K562 (cell line): ENCODE measurements around the gene PRSS12. TPM values are rescaled to one million over a fixed set of nuclear protein-coding genes. Genes with fewer than 3 reads are reported as not detected.

ENCODE experiments used
- ATAC-seq: fragments of 200-7000 bp; cut with Tn5 transposase; 3 replicates; pipeline ENCODE4 v1.9.1; 2020; ENCODE audit warnings: moderate library complexity
- BruUV-seq: library from RNA; stranded (reverse); fragments of 400-500 nt; replicated peaks from 2 replicates; lab custom pipeline; 2021; lab: Mats Ljungman, UMichigan
- CTCF ChIA-PET: fragments of 300-600 bp; formaldehyde crosslinking; extraction: SDS; loops from one replicate; lab custom pipeline; 2021; ENCODE audit warnings: low intra/inter-chr PET ratio; lab: Yijun Ruan, JAX
- POLR2A ChIA-PET: fragments of 300-600, 350-650 bp; sonication (Branson Sonifier 250); formaldehyde crosslinking; extraction: SDS; loops from one replicate; lab custom pipeline; 2021; ENCODE audit warnings: antibody characterized with exemption, inconsistent platforms; lab: Yijun Ruan, JAX
- DNase-seq, 4 experiments: peaks; one replicate each; pipeline versions ENCODE4 v3.0.0 to v3.0.0-alpha.2; 2011 to 2018; ENCODE audit warnings: low spot score in 3 of 4, mixed read lengths in 3 of 4; ENCODE audit errors: extremely low read depth in 1 of 4
- FAIRE-seq: peaks from 2 replicates; lab custom pipeline; 2011; peaks lifted over from hg19 to GRCh38; lab: Jason Lieb, UNC
- H2AFZ ChIP-seq: 2 replicates; pipeline ENCODE4 v1.6.0; 2011; ENCODE audit warnings: low read depth, low read length, control low read depth, inconsistent platforms
- H3K27ac ChIP-seq: fragments of 200-600 bp; 3 replicates; pipeline ENCODE4 v1.8.0; 2011; ENCODE audit warnings: low read depth, mild to moderate bottlenecking, control low read depth, inconsistent platforms, low read length, moderate library complexity, mixed read lengths; ENCODE audit errors: extremely low read depth
- H3K27me3 ChIP-seq, 2 experiments: fragments of 300-600 bp in 1 of 2; 2 replicates in 1 of 2; 3 replicates in 1 of 2; pipeline versions ENCODE4 v1.6.0 to v1.8.0; 2011; ENCODE audit warnings: inconsistent platforms in 2 of 2, low read length in 2 of 2, mild to moderate bottlenecking in 1 of 2, mixed read lengths in 1 of 2, moderate library complexity in 1 of 2; ENCODE audit not compliant: control insufficient read depth in 2 of 2, insufficient read depth in 2 of 2
- H3K36me3 ChIP-seq: fragments of 300-600 bp; 3 replicates; pipeline ENCODE4 v1.8.0; 2011; ENCODE audit warnings: mild to moderate bottlenecking, low read length, inconsistent platforms; ENCODE audit not compliant: control insufficient read depth, insufficient read depth
- H3K4me1 ChIP-seq, 2 experiments: fragments of 200-600 bp in 1 of 2; replicated peaks in 1 of 2; 2 replicates in 1 of 2; 3 replicates in 1 of 2; pipeline versions ENCODE4 v1.5.1 to v1.8.0; 2011; ENCODE audit warnings: inconsistent platforms in 2 of 2, low read length in 2 of 2, mild to moderate bottlenecking in 1 of 2, mixed read lengths in 1 of 2, moderate library complexity in 1 of 2; ENCODE audit not compliant: control insufficient read depth in 2 of 2, insufficient read depth in 2 of 2
- H3K4me2 ChIP-seq: 2 replicates; pipeline ENCODE4 v1.6.1; 2011; ENCODE audit warnings: low read length, control low read depth, inconsistent platforms, mixed read lengths; ENCODE audit not compliant: insufficient read depth
- H3K4me3 ChIP-seq: fragments of 200-600 bp; sonication (generic), shearing (Covaris generic); 2 replicates; pipeline ENCODE4 v1.5.1; 2016; ENCODE audit warnings: control low read depth, inconsistent platforms
- H3K79me2 ChIP-seq: fragments of 200-600 bp; 3 replicates; pipeline ENCODE4 v1.8.0; 2011; ENCODE audit warnings: low read length, inconsistent platforms; ENCODE audit not compliant: control insufficient read depth, insufficient read depth
- H3K9ac ChIP-seq, 2 experiments: 2 replicates each; pipeline versions ENCODE4 v1.6.0 to v1.6.1; 2011; ENCODE audit warnings: low read depth in 2 of 2, low read length in 2 of 2, control low read depth in 1 of 2, inconsistent platforms in 1 of 2, mild to moderate bottlenecking in 1 of 2, mixed read lengths in 1 of 2; ENCODE audit not compliant: insufficient read depth in 1 of 2
- H3K9me1 ChIP-seq: one replicate; pipeline ENCODE4 v1.6.0; 2011; ENCODE audit warnings: inconsistent platforms, mild to moderate bottlenecking, low read length, moderate library complexity; ENCODE audit not compliant: control insufficient read depth, insufficient read depth
- H3K9me3 ChIP-seq: replicated peaks from 2 replicates; pipeline ENCODE4 v1.5.1; 2011; ENCODE audit warnings: low read depth, low read length, inconsistent platforms; ENCODE audit not compliant: control insufficient read depth, insufficient read depth
- H4K20me1 ChIP-seq: replicated peaks from 2 replicates; pipeline ENCODE4 v1.6.1; 2011; ENCODE audit warnings: low read length, inconsistent platforms, mixed read lengths; ENCODE audit not compliant: control insufficient read depth, insufficient read depth
- CBX1 ChIP-seq: sonication (generic); IDR thresholded peaks from 2 replicates; pipeline ENCODE4 v1.6.1; 2016; ENCODE audit warnings: antibody characterized with exemption, low read depth, mild to moderate bottlenecking
- ETS2 ChIP-seq: IDR thresholded peaks from 2 replicates; pipeline ENCODE4 v1.6.1; 2016; ENCODE audit warnings: borderline replicate concordance, missing genetic modification characterization, mild to moderate bottlenecking, moderate library complexity, missing compliant biosample characterization; ENCODE audit not compliant: poor library complexity, severe bottlenecking
- FOXM1 ChIP-seq, 2 experiments: fragments of 450-650 bp in 1 of 2; sonication (generic) in 1 of 2; formaldehyde crosslinking in 1 of 2; IDR thresholded peaks; 2 replicates each; pipeline versions ENCODE4 v1.6.1 to v1.9.0; 2017 to 2022; ENCODE audit warnings: low read depth in 2 of 2, mild to moderate bottlenecking in 2 of 2, missing genetic modification reagents in 1 of 2, moderate library complexity in 1 of 2
- GATAD2A ChIP-seq: fragments of 450-650 bp; IDR thresholded peaks from 2 replicates; pipeline ENCODE4 v1.6.1; 2017
- HOXB6 ChIP-seq: fragments of 250-450 bp; sonication (Bioruptor Pico); IDR thresholded peaks from 2 replicates; pipeline ENCODE4 v1.5.1; 2022; ENCODE audit warnings: mild to moderate bottlenecking, borderline replicate concordance
- RBM14 ChIP-seq: fragments of 200-400 bp; formaldehyde crosslinking; IDR thresholded peaks from 2 replicates; pipeline ENCODE4 v1.6.1; 2018; ENCODE audit warnings: low read depth, mild to moderate bottlenecking, low read length, moderate library complexity, borderline replicate concordance; ENCODE audit not compliant: insufficient read depth
- RBM17 ChIP-seq: fragments of 200-400 bp; formaldehyde crosslinking; IDR thresholded peaks from 2 replicates; pipeline ENCODE4 v1.6.1; 2017; ENCODE audit warnings: low read depth, mild to moderate bottlenecking, low read length, borderline replicate concordance
- RBM34 ChIP-seq: fragments of 200-400 bp; formaldehyde crosslinking; IDR thresholded peaks from 2 replicates; pipeline ENCODE4 v1.6.1; 2018; ENCODE audit warnings: low read length, borderline replicate concordance; ENCODE audit not compliant: insufficient read depth
- RFX1 ChIP-seq: fragments of 450-650 bp; IDR thresholded peaks from 2 replicates; pipeline ENCODE4 v1.6.1; 2016; ENCODE audit warnings: mild to moderate bottlenecking, moderate library complexity
- ZBTB5 ChIP-seq: fragments of 450-650 bp; IDR thresholded peaks from 2 replicates; pipeline ENCODE4 v1.6.1; 2017; ENCODE audit warnings: antibody characterized with exemption
- WGBS: fragments of 100-300 bp; shearing (Covaris generic); methylation state at CpG from one replicate; pipeline ENCODE4 v1.1.6; 2016; ENCODE audit warnings: low coverage, mixed read lengths; ENCODE audit not compliant: insufficient coverage; ENCODE audit errors: missing lambda C conversion rate; 5-methylcytosine and 5-hydroxymethylcytosine counted together
- in situ Hi-C: fragments of 300-500 bp; cut with MboI; formaldehyde crosslinking; loops from 4 replicates; pipeline ENCODE4 v1.15.0; 2018; ENCODE audit warnings: inconsistent platforms, mixed read lengths
- intact Hi-C: fragments of 100-400 bp; cut with micrococcal nuclease; formaldehyde crosslinking; loops from 2 replicates; pipeline ENCODE4 v1.14.2; 2022
- polyA plus RNA-seq, 8 experiments: library from polyadenylated mRNA; depleted of rRNA in 4 of 8; stranded (reverse) in 5 of 8; unstranded in 3 of 8; fragments of >200 nt; fragmentation: Nextera tagmentation in 2 of 8; fragmentation: Illumina TruSeq in 1 of 8; extraction: Ambion mirVana in 2 of 8; extraction: Trizol in 1 of 8; gene quantifications; 2 replicates each; pipeline versions ENCODE4 v1.2.1 to v1.2.3, GENCODE V29; 2011 to 2014; ENCODE audit warnings: inconsistent platforms in 1 of 8, missing spikeins in 1 of 8
- total RNA-seq, 7 experiments: library from RNA; depleted of rRNA in 6 of 7; stranded (reverse); fragments of >200 nt in 6 of 7; fragmentation: Illumina TruSeq in 2 of 7; extraction: Trizol in 2 of 7; gene quantifications; 2 replicates each; pipeline versions ENCODE4 v1.2.1 to v1.2.3, GENCODE V29; 2011 to 2021; ENCODE audit warnings: low replicate concordance in 1 of 7

PRSS12 gene
- total and polyA plus RNA-seq, 9 of the 15 experiments (the other 6 are each of a cell fraction or from before 2014, with no cell fraction given) = 0.06 to 0.11 (median 0.09) TPM; not detected in 6

- in situ Hi-C loops (no loop called here), intact Hi-C loops (no loop called here)
- Histone ChIP-seq H3K27ac (no peak overlapping the region), H3K4me1 (no peaks in the 10 kb centered on the region), H3K4me2 (no peak overlapping the region), H3K9ac (no peak overlapping the region), H2AFZ (no peak overlapping the region), H3K36me3 (no peaks in the 10 kb centered on the region), H3K4me3 (no peak overlapping the region), H4K20me1 (no peaks in the 10 kb centered on the region), H3K9me3 (no peaks in the 10 kb centered on the region), H3K27me3 (no peaks in the 10 kb centered on the region), H3K9me1 (no peaks in the 10 kb centered on the region), H3K79me2 (no peaks in the 10 kb centered on the region)
- TF ChIP-seq HOXB6 (CRISPR knock-in tag) (no peak), ZBTB5 (no peak), FOXM1 (IDR thresholded peaks at IDR 0.05; ENCODE audit: low read depth) (no peak), FOXM1 (CRISPR knock-in tag; IDR thresholded peaks at IDR 0.05; ENCODE audit: low read depth) (no peak), RBM14 (no peak), CBX1 (no peak), RFX1 (no peak), RBM34 (no peak), RBM17 (no peak), ETS2 (no peak), GATAD2A (no peak)
- FAIRE-seq (no peak), ATAC-seq (no peak), DNase-seq (no peak)
- ChIA-PET CTCF (no interaction called here), POLR2A (interaction anchor here (1.0 kb wide), 1 partner anchor 9 kb away, joined by 3 read pairs; no protein-coding TSS in a partner anchor)
- BruUV-seq = no TSS peak
- WGBS = 0% methylated on average over 2 of the region's 2 CpGs
These were observed 15.1 kb upstream of the PRSS12 start for GRCh38 chr4:118367872-118368271.
